Hair follicular keratinocyte (primary cell): ENCODE data around the gene CD5L. TPM values are rescaled to one million over a fixed set of nuclear protein-coding genes. Genes with fewer than 3 reads are reported as not detected.

ENCODE experiments used
- total RNA-seq: library from RNA; depleted of rRNA; stranded (reverse); fragments of >200 nt; gene quantifications from 2 replicates; pipeline ENCODE4 v1.2.3, GENCODE V29; 2015

The CD5L gene
- total RNA-seq: not detected in 2 replicates

GRCh38 chr1:157841708-157842107, at the start of gene CD5L:
Gene CD5L (minus strand): TSS chr1:157841808. CDS start chr1:157841701, 107 bp downstream.

GRCh38 chr1:157819896-157820295, 21.7 kb downstream of the CD5L start, which contains the start of gene FCRL1:
Gene FCRL1 (minus strand): TSS chr1:157820120. CDS start chr1:157820037, 83 bp downstream.

Other genes starting within 250 kb of the CD5L start
- not detected in 2 replicates for gene FCRL4, start 243.7 kb downstream of the CD5L start, total RNA-seq
- gene FCRL3, start 141.0 kb downstream of the CD5L start, total RNA-seq: not detected in 2 replicates
- gene FCRL2, start 64.7 kb downstream of the CD5L start, total RNA-seq: not detected in 2 replicates
- not detected in 2 replicates for gene FCRL1, start 21.7 kb downstream of the CD5L start, total RNA-seq
- 106 and 128 TPM in 2 replicates for gene KIRREL1, start 151.8 kb upstream of the CD5L start, total RNA-seq